GM04503 (cell line): ENCODE results near the gene GSC.
"Not testable (repeated sequence)": the region's sequence is repeated elsewhere in the genome, so short reads cannot be mapped to it uniquely, and the experiment has no call there.

Experiments used
- DNase-seq: peaks from one replicate; pipeline ENCODE4 v3.0.0-alpha.2; 2012; ENCODE audit warnings: low read depth

GSC gene

GRCh38 chr14:94771906-94772490 lies 2.1 kb upstream of the GSC start:
- DNase-seq: no peak

- DNase-seq: no peak
Observed at GRCh38 chr14:94771158-94771905, 1.4 kb upstream of the GSC start.

- DNase-seq: no peak
Observed at GRCh38 chr14:94770815-94771157, 873 bp upstream of the GSC start.

GRCh38 chr14:94770251-94770749 lies 387 bp upstream of the GSC start:
- DNase-seq: no peak

- no peak for DNase-seq
Observed at GRCh38 chr14:94768521-94769390, 1.2 kb downstream of the GSC start.

- no peak for DNase-seq
Observed at GRCh38 chr14:94768141-94768520, 1.8 kb downstream of the GSC start.

GRCh38 chr14:94767321-94767878 lies 2.5 kb downstream of the GSC start:
- no peak for DNase-seq

- no peak for DNase-seq
Observed at GRCh38 chr14:94764573-94764972, 5.3 kb downstream of the GSC start.

GRCh38 chr14:94762431-94762830 lies 7.5 kb downstream of the GSC start:
- no peak for DNase-seq

GRCh38 chr14:94761997-94762377 lies 7.9 kb downstream of the GSC start:
- no peak for DNase-seq

- DNase-seq: no peak
Observed at GRCh38 chr14:94761348-94761996, 8.4 kb downstream of the GSC start.

- no peak for DNase-seq
Observed at GRCh38 chr14:94756310-94756882, 13.5 kb downstream of the GSC start.

GRCh38 chr14:94754391-94754942 lies 15.4 kb downstream of the GSC start:
- DNase-seq: no peak

GRCh38 chr14:94752591-94753436 lies 17.1 kb downstream of the GSC start:
- no peak for DNase-seq

- no peak for DNase-seq
Observed at GRCh38 chr14:94751956-94752355, 18.0 kb downstream of the GSC start.

- DNase-seq: no peak
Observed at GRCh38 chr14:94751321-94751720, 18.6 kb downstream of the GSC start.

- no peak for DNase-seq
Observed at GRCh38 chr14:94750371-94750770, 19.5 kb downstream of the GSC start.

- DNase-seq: no peak
Observed at GRCh38 chr14:94748667-94749347, 21.1 kb downstream of the GSC start.

GRCh38 chr14:94747739-94748138 lies 22.2 kb downstream of the GSC start:
- no peak for DNase-seq

- not testable (repeated sequence) for DNase-seq
Observed at GRCh38 chr14:94747153-94747552, 22.8 kb downstream of the GSC start.
